Measurements from ENCODE around the gene ZNF845.

DNA sequence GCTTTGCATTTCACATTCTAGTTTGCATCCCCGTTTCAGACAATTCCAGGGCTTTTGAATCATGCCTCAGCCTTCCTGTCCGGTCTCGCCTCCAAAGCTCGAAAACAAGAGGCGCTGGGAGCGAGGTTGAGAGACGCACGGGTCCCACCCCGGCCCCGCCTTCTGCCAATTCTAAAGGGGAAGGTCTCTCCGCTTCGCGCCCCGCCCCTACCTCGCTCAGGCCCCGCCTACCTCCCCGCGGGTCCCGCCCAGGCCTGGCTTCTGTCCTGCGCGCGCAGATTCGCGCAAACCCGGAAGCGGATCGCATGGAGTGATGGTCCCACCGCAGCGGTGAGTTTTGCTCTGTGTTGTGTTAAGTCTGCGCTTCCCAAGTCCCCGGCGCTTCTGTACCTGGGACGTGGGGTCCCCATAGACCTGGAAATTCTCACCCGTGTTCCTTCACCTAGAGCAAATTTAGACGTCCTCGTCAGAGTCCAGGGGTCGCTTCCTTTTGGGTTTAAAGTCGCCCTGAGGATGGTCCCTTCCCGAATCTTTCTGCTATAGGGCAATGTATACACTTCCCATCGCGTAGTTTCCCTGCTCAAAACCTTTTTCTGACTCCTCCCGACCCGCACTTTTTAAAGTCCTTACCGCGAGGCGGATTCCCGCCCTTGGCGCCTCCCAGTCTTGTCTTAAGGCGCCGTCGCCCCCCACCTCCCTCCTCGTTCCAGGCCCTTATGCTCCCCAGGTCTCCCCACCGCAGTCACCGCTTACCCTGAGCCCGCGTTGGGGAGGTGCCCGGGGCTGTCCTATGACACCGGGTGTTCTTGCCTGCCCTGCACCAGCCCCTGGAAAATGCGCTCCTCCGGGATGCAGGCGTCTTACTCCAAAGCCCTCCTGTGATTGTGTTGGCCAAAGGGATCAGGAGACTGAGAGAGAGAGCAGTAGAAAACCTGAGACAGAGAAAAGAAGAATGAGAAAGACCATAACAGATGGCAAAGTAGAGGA lies at the start of gene ZNF845:
- TF ChIP-seq, protein P1, sequence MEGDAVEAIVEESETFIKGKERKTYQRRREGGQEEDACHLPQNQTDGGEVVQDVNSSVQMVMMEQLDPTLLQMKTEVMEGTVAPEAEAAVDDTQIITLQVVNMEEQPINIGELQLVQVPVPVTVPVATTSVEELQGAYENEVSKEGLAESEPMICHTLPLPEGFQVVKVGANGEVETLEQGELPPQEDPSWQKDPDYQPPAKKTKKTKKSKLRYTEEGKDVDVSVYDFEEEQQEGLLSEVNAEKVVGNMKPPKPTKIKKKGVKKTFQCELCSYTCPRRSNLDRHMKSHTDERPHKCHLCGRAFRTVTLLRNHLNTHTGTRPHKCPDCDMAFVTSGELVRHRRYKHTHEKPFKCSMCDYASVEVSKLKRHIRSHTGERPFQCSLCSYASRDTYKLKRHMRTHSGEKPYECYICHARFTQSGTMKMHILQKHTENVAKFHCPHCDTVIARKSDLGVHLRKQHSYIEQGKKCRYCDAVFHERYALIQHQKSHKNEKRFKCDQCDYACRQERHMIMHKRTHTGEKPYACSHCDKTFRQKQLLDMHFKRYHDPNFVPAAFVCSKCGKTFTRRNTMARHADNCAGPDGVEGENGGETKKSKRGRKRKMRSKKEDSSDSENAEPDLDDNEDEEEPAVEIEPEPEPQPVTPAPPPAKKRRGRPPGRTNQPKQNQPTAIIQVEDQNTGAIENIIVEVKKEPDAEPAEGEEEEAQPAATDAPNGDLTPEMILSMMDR (IDR thresholded peaks at IDR 0.05 in 8 of 11, conservative IDR thresholded peaks at IDR 0.05 in 3 of 11) = no peak
- TF ChIP-seq POLR2A (IDR thresholded peaks at IDR 0.05) = no peak
